HEK293 (cell line): ENCODE measurements around the gene PTPRCAP.

Source experiments
- HOXA7 ChIP-seq: sonication (generic); formaldehyde crosslinking; IDR thresholded peaks from 2 replicates; pipeline ENCODE4 v1.8.1; 2022; ENCODE audit warnings: missing genetic modification reagents, borderline replicate concordance
- KLF17 ChIP-seq: fragments of 450-650 bp; formaldehyde crosslinking; IDR thresholded peaks from 2 replicates; pipeline ENCODE4 v1.5.1; 2016; ENCODE audit warnings: missing biosample characterization, missing genetic modification characterization
- PBX3 ChIP-seq: sonication (generic); formaldehyde crosslinking; IDR thresholded peaks from 2 replicates; pipeline ENCODE4 v1.8.1; 2022; ENCODE audit warnings: mild to moderate bottlenecking, moderate library complexity, missing genetic modification reagents
- RBAK ChIP-seq: fragments of 450-650 bp; formaldehyde crosslinking; IDR thresholded peaks from 2 replicates; pipeline ENCODE4 v1.5.1; 2016; ENCODE audit warnings: missing biosample characterization, missing genetic modification characterization
- TSHZ1 ChIP-seq: fragments of 450-650 bp; formaldehyde crosslinking; IDR thresholded peaks from 2 replicates; pipeline ENCODE4 v1.5.1; 2016; ENCODE audit warnings: missing biosample characterization, missing genetic modification characterization, borderline replicate concordance
- YY2 ChIP-seq: fragments of 450-650 bp; formaldehyde crosslinking; IDR thresholded peaks from 2 replicates; pipeline ENCODE4 v1.5.1; 2016; ENCODE audit warnings: missing biosample characterization, missing genetic modification characterization
- ZBTB11 ChIP-seq: fragments of 450-650 bp; formaldehyde crosslinking; conservative IDR thresholded peaks from 2 replicates; pipeline ENCODE4 v1.5.1; 2016; ENCODE audit warnings: low read depth, missing biosample characterization, missing genetic modification characterization
- ZNF174 ChIP-seq: fragments of 450-650 bp; formaldehyde crosslinking; IDR thresholded peaks from 2 replicates; pipeline ENCODE4 v1.5.0; 2017; ENCODE audit warnings: missing biosample characterization, mild to moderate bottlenecking, missing genetic modification characterization
- ZNF23 ChIP-seq: fragments of 450-650 bp; formaldehyde crosslinking; IDR thresholded peaks from 2 replicates; pipeline ENCODE4 v1.5.1; 2016; ENCODE audit warnings: missing biosample characterization, missing genetic modification characterization, borderline replicate concordance
- ZNF350 ChIP-seq: fragments of 450-650 bp; formaldehyde crosslinking; IDR thresholded peaks from 2 replicates; pipeline ENCODE4 v1.5.0; 2017; ENCODE audit warnings: missing biosample characterization, mild to moderate bottlenecking, missing genetic modification characterization
- ZNF473 ChIP-seq: fragments of 450-650 bp; formaldehyde crosslinking; IDR thresholded peaks from 2 replicates; pipeline ENCODE4 v1.5.1; 2017; ENCODE audit warnings: missing biosample characterization, missing genetic modification characterization
- ZNF510 ChIP-seq: fragments of 450-650 bp; formaldehyde crosslinking; IDR thresholded peaks from 2 replicates; pipeline ENCODE4 v1.5.1; 2018; ENCODE audit warnings: mild to moderate bottlenecking, missing genetic modification characterization, missing biosample characterization; ENCODE audit not compliant: insufficient replicate concordance
- ZNF544 ChIP-seq: fragments of 450-650 bp; formaldehyde crosslinking; IDR thresholded peaks from 2 replicates; pipeline ENCODE4 v1.5.0; 2017; ENCODE audit warnings: missing biosample characterization, missing genetic modification characterization
- ZNF549 ChIP-seq: fragments of 450-650 bp; IDR thresholded peaks from 2 replicates; pipeline ENCODE4 v1.5.1; 2018; ENCODE audit warnings: missing biosample characterization, missing genetic modification characterization, mild to moderate bottlenecking, inconsistent platforms, moderate library complexity
- ZNF639 ChIP-seq: fragments of 450-650 bp; formaldehyde crosslinking; IDR thresholded peaks from 2 replicates; pipeline ENCODE4 v1.5.1; 2016; ENCODE audit warnings: missing biosample characterization, missing genetic modification characterization
- ZNF660 ChIP-seq: fragments of 450-650 bp; IDR thresholded peaks from 2 replicates; pipeline ENCODE4 v1.5.1; 2018; ENCODE audit warnings: missing biosample characterization, mild to moderate bottlenecking, missing genetic modification characterization
- ZNF670 ChIP-seq: fragments of 450-650 bp; formaldehyde crosslinking; IDR thresholded peaks from 2 replicates; pipeline ENCODE4 v1.5.1; 2016; ENCODE audit warnings: missing biosample characterization, missing genetic modification characterization, low read depth
- ZNF777 ChIP-seq: fragments of 450-650 bp; formaldehyde crosslinking; IDR thresholded peaks from 2 replicates; pipeline ENCODE4 v1.5.1; 2017; ENCODE audit warnings: missing biosample characterization, missing genetic modification characterization, borderline replicate concordance
- ZXDB ChIP-seq: fragments of 450-650 bp; formaldehyde crosslinking; IDR thresholded peaks from 2 replicates; pipeline ENCODE4 v1.5.1; 2016; ENCODE audit warnings: missing biosample characterization, missing genetic modification characterization
- TF ChIP-seq, protein P1 (sequence below): fragments of 450-650 bp; formaldehyde crosslinking; IDR thresholded peaks from 2 replicates; pipeline ENCODE4 v1.5.1; 2016; ENCODE audit warnings: missing biosample characterization, missing genetic modification characterization
- TF ChIP-seq, protein P2 (sequence below): fragments of 450-650 bp; formaldehyde crosslinking; IDR thresholded peaks from 2 replicates; pipeline ENCODE4 v1.5.1; 2017; ENCODE audit warnings: missing biosample characterization, mild to moderate bottlenecking, missing genetic modification characterization, moderate library complexity
- TF ChIP-seq, protein P3 (sequence below): fragments of 450-650 bp; formaldehyde crosslinking; IDR thresholded peaks from 2 replicates; pipeline ENCODE4 v1.5.0; 2017; ENCODE audit warnings: missing biosample characterization, missing genetic modification characterization, borderline replicate concordance

PTPRCAP gene

GRCh38 chr11:67464411-67465188 lies 27.1 kb upstream of the PTPRCAP start (continued):
- TF ChIP-seq ZBTB11 (tag by site-specific recombination), result peak; percentile 70
- no peak; the same call in 1 of the 2 replicates for TF ChIP-seq PBX3 (CRISPR knock-in tag)
- no peak for TF ChIP-seq ZNF23 (tag by site-specific recombination)
- no peak for TF ChIP-seq ZNF174 (tag by site-specific recombination)
- no peak for TF ChIP-seq ZNF639 (tag by site-specific recombination)
- no peak for TF ChIP-seq HOXA7
- no peak for TF ChIP-seq ZNF670
- TF ChIP-seq RBAK (tag by site-specific recombination), result no peak
- TF ChIP-seq ZNF544 (tag by site-specific recombination), result no peak
- no peak for TF ChIP-seq ZNF350 (tag by site-specific recombination)
- no peak for TF ChIP-seq TSHZ1 (tag by site-specific recombination)
- no peak for TF ChIP-seq ZNF549
- TF ChIP-seq YY2 (tag by site-specific recombination), result no peak
- no peak for TF ChIP-seq ZNF777 (tag by site-specific recombination)
- TF ChIP-seq ZNF473, result no peak
- 0 out of 2 replicates have a peak, but pooled peaks have one; percentile 47 for TF ChIP-seq KLF17 (tag by site-specific recombination)
- TF ChIP-seq, protein P1, sequence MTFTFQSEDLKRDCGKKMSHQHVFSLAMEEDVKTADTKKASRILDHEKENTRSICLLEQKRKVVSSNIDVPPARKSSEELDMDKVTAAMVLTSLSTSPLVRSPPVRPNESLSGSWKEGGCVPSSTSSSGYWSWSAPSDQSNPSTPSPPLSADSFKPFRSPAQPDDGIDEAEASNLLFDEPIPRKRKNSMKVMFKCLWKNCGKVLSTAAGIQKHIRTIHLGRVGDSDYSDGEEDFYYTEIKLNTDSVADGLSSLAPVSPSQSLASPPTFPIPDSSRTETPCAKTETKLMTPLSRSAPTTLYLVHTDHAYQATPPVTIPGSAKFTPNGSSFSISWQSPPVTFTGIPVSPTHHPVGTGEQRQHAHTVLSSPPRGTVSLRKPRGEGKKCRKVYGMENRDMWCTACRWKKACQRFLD (tag by site-specific recombination), result no peak
- no peak for TF ChIP-seq ZNF510 (tag by site-specific recombination)
- no peak for TF ChIP-seq ZXDB
- TF ChIP-seq, protein P2, sequence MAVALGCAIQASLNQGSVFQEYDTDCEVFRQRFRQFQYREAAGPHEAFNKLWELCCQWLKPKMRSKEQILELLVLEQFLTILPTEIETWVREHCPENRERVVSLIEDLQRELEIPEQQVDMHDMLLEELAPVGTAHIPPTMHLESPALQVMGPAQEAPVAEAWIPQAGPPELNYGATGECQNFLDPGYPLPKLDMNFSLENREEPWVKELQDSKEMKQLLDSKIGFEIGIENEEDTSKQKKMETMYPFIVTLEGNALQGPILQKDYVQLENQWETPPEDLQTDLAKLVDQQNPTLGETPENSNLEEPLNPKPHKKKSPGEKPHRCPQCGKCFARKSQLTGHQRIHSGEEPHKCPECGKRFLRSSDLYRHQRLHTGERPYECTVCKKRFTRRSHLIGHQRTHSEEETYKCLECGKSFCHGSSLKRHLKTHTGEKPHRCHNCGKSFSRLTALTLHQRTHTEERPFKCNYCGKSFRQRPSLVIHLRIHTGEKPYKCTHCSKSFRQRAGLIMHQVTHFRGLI (tag by site-specific recombination), result no peak
- TF ChIP-seq, protein P3, sequence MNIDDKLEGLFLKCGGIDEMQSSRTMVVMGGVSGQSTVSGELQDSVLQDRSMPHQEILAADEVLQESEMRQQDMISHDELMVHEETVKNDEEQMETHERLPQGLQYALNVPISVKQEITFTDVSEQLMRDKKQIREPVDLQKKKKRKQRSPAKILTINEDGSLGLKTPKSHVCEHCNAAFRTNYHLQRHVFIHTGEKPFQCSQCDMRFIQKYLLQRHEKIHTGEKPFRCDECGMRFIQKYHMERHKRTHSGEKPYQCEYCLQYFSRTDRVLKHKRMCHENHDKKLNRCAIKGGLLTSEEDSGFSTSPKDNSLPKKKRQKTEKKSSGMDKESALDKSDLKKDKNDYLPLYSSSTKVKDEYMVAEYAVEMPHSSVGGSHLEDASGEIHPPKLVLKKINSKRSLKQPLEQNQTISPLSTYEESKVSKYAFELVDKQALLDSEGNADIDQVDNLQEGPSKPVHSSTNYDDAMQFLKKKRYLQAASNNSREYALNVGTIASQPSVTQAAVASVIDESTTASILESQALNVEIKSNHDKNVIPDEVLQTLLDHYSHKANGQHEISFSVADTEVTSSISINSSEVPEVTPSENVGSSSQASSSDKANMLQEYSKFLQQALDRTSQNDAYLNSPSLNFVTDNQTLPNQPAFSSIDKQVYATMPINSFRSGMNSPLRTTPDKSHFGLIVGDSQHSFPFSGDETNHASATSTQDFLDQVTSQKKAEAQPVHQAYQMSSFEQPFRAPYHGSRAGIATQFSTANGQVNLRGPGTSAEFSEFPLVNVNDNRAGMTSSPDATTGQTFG (tag by site-specific recombination), result no peak
- TF ChIP-seq ZNF660 (tag by site-specific recombination), result no peak
